GM18519 (cell line): ENCODE results near the gene SLC35G4.
"Not testable (repeated sequence)": the region's sequence is repeated elsewhere in the genome, so short reads cannot be mapped to it uniquely, and the experiment has no call there.

Source experiments
- ATAC-seq: cut with Tn5 transposase; IDR thresholded peaks from one replicate; pipeline ENCODE4 v1.9.1; 2021; ENCODE audit warnings: mild to moderate bottlenecking, moderate library complexity; ENCODE audit not compliant: unreplicated experiment, low FRiP score

The SLC35G4 gene

GRCh38 chr18:11613073-11613472 lies 3.7 kb downstream of the SLC35G4 start:
- not testable (repeated sequence) for ATAC-seq

GRCh38 chr18:11613611-11614010 lies 4.2 kb downstream of the SLC35G4 start:
- ATAC-seq = not testable (repeated sequence)

DNA sequence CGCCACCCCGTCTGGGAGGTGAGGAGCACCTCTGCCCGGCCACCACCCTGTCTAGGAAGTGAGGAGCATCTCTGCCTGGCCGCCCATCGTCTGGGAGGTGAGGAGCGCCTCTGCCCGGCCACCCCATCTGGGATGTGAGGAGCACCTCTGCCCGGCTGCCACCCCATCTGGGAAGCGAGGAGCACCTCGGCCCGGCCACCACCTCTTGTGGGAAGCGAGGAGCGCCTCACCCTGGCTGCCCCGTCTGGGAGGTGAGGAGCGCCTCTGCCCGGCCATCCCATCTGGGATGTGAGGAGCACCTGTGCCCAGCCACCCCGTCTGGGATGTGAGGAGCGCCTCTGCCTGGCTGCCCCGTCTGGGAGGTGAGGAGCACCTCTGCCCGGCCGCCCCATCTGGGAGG lies 4.6 kb downstream of the SLC35G4 start:
- not testable (repeated sequence) for ATAC-seq

- ATAC-seq = not testable (repeated sequence)
These were observed 5.6 kb downstream of the SLC35G4 start for GRCh38 chr18:11614981-11615380.

- ATAC-seq = not testable (repeated sequence)
These were observed 37.9 kb downstream of the SLC35G4 start for GRCh38 chr18:11647310-11647709.

GRCh38 chr18:11647804-11648203 lies 38.4 kb downstream of the SLC35G4 start:
- not testable (repeated sequence) for ATAC-seq

DNA sequence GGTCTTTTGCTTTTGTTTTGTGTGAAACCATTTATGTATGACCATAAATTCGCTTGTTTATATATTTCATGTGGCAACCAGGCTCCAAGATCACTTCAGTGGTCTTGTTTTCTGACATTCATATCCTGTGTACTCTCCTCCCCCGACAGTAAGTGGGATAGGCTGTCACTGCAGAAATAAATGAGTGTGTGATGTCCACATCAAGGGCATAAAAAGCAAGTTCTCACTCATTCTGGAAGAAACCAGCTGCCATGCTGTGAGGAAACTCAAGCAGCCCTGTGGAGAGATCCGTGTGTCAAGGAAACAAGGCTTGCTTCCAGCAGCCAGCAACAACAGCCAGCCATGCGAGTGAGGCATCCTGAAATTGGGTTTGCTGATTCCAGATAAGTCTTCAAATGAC lies 40.4 kb downstream of the SLC35G4 start:
- ATAC-seq = no peak

DNA sequence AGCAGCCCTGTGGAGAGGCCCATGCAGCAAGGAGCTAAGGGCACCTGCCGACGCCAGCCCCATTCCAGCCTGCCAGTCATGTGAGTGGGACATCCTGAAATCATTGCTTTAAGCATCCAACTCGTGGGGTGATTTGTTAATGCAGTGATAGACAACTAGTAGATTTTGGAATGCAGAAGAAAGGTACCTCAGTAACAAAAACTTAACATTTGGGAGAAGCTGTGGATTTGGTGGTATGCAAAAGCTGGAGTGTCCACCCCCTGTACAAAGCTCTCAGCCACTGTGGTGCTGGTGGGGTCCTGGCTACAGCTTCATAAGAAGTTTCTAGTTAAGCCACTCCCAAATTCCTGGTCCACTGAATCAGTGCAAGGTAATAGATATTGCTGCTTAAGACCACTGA lies 42.5 kb downstream of the SLC35G4 start:
- no peak for ATAC-seq

DNA sequence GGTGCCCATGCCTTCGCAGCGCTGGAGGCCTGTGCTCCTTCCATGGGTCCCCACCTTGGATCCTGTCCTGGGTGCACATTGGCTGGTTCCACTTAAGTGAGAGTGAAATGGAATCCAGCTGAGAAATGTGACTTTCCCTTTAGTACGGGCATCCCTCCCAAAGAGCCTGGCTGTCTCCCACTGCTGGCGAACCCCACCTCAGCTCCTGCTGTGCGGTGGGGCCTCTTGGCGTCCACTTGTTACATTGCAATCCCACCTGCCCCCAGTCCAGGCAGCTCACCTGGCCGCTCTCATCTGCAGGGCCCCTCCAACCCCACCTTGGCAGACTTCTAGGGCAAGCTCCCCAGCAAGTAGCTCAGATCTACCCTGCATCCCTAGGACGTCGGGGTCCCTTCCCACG lies 44.1 kb downstream of the SLC35G4 start:
- ATAC-seq = no peak

DNA sequence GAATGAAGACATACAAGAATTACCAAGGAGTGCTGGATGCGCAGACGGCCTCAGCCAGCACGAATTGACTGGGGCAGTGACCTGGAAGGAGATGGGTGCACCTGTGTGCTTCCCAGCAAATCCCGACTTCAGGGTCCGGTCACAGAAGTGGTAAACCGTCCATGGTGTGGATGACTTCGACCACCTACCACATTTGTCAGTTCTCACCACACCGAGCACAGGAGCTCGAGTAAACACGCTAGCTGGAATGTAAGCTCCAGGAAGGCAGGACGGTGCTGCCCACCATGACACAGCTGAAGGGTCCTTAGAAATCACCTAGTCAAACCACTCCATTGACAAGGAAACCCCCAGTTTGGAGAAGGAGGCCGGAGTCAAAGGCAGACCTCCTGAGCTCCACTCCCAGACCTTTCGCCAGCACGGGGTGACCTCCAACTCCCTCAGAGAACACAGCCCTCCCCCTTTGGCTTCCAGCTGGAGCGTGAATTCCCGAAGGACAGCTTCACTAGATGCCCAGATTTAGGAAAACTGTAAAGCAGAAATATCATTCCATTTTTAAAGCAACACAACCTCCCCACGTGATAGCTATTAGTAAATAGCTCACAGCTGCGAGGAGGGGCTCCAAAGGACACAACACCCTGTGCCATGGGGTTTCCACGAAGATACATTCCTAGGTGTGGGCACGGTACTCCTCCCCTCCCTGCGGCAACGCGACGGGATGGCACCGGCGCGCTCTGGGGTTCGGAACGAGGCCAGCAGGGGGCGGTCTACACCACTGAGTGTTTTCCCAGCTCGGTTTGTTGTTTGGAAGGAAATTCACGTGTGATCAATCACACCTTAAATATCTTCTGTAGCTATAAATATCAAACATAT lies 45.6 kb downstream of the SLC35G4 start:
- ATAC-seq = no peak

- no peak for ATAC-seq
These were observed 46.2 kb downstream of the SLC35G4 start for GRCh38 chr18:11655606-11655932.

DNA sequence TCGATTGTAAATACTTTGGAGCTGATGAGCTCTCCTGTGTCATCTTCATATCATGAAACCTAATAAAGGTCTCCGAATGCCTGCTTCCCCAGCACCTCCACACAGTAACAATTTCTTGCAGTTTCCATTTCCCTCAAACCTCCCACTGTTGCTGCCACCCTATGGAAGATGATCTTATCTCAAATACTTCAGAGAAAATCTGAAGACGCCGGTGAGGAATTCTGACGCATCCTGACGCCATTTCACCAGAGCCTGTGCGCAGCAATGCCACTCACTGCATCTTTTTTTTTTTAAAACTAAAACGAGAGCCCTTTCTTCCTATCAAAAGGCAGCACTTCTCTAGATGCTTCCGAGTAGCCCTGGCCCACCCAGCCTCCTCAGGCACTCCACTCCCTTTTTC lies 47.8 kb downstream of the SLC35G4 start:
- ATAC-seq = no peak

DNA sequence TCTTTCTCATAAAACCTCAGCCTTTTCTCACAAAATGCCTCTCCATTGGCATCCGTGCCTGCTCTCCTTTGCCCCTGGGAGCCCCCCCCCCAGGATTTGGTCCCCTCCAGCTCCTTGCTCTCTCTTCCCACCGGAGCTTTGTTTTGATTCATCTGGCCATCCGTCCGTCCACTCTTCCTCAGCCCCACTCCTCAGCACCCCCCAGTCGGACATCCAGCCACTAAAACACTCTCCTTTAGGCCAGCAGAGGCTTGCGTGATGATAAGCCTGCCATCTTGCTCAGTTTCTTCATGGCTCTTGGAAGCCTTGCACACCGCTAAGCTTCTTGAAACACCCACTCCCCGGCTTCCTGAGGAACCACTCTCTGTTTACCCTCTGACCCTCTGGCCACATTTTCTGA lies 48.2 kb downstream of the SLC35G4 start:
- ATAC-seq = no peak

DNA sequence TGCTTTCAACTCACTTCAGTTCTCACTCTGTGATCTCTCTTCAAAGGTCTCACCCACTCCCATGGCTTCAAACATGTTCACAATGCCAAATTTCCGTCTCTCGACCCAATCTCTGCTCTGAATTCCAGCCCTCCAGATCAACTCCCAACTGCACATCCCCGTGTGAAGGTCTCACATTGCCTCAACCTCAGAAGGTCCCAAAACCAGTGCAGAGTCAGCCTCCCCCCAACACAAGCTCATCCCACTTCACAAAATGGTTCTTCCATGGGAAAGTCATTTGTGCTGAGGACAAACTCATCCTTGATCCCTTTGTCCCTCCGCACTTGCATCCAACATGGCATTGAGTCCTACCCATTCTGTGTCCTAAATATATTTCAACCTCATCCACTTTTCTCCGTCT lies 48.6 kb downstream of the SLC35G4 start:
- no peak for ATAC-seq

DNA sequence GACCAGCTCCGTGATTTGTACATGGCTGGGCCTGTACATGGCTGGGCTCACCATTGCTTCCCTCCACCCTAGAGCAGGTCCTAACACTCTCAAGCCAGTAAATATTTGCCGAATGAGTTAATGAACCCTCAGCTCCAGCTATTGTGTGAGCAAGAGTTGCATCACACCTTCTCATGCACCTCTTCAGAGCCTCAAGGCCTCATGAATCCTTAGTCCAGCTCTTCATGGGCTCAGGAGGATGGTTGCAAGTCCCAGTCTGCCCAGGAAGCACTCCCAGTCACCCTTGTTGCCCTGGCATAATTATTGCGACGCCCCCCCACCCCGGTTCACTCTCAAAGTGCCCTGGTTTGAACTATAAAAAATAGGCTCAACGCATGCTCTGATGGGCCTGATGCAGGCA lies 49.6 kb downstream of the SLC35G4 start:
- ATAC-seq = no peak
